Gastrocnemius medialis (tissue), 4 donors: ENCODE data around the gene KRT4. TPM values are rescaled to one million over a fixed set of nuclear protein-coding genes. Genes with fewer than 3 reads are reported as not detected.

ENCODE experiments used
- ATAC-seq, 2 donors: fragments of 150-250 bp; one replicate each; pipeline ENCODE4 v1.9.1; 2016
- DNase-seq, 2 donors: peaks; one replicate each; pipeline ENCODE4 v3.0.0-alpha.2; 2019
- H3K27ac ChIP-seq, 4 donors: fragments of 200-600 bp; sonication (generic); 1 replicate in 1 of 4; 2 replicates in 3 of 4; pipeline ENCODE4 v1.5.1; 2016 to 2018; ENCODE audit warnings: mild to moderate bottlenecking in 2 of 4, moderate library complexity in 1 of 4
- H3K27me3 ChIP-seq, 3 donors: fragments of 200-600 bp; sonication (generic) in 2 of 3; 1 replicate in 1 of 3; 2 replicates in 2 of 3; pipeline versions ENCODE4 v1.5.1 to v1.6.0; 2016 to 2019; ENCODE audit warnings: mild to moderate bottlenecking in 1 of 3, moderate library complexity in 1 of 3
- H3K36me3 ChIP-seq, 2 donors: fragments of 200-600 bp; sonication (generic) in 1 of 2; one replicate each; pipeline ENCODE4 v1.5.1; 2017 to 2018
- H3K4me1 ChIP-seq, 2 donors: fragments of 200-600 bp; sonication (generic) in 1 of 2; one replicate each; pipeline ENCODE4 v1.5.1; 2016 to 2017; ENCODE audit warnings: mild to moderate bottlenecking in 2 of 2
- H3K4me3 ChIP-seq, 4 donors: fragments of 200-600 bp; sonication (generic) in 3 of 4; 1 replicate in 1 of 4; 2 replicates in 3 of 4; pipeline ENCODE4 v1.5.1; 2016 to 2019; ENCODE audit warnings: mild to moderate bottlenecking in 2 of 4
- H3K9me3 ChIP-seq, 3 donors: fragments of 200-600 bp; sonication (generic) in 2 of 3; 1 replicate in 1 of 3; 2 replicates in 2 of 3; pipeline ENCODE4 v1.5.1; 2016 to 2019
- CTCF ChIP-seq, 5 experiments: fragments of 450-650 bp in 3 of 5; fragments of 200-600 bp in 2 of 5; sonication (generic) in 2 of 5; IDR thresholded peaks in 4 of 5; conservative IDR thresholded peaks in 1 of 5; 1 replicate in 4 of 5; 2 replicates in 1 of 5; pipeline ENCODE4 v1.5.1; 2016 to 2019; ENCODE audit warnings: antibody characterized with exemption in 5 of 5, mild to moderate bottlenecking in 3 of 5, moderate library complexity in 3 of 5
- POLR2A ChIP-seq, 2 donors: fragments of 450-650 bp; IDR thresholded peaks; one replicate each; pipeline ENCODE4 v1.6.1; 2017; ENCODE audit warnings: antibody characterized with exemption in 2 of 2, mild to moderate bottlenecking in 2 of 2, moderate library complexity in 2 of 2
- in situ Hi-C, 4 donors: fragments of 200-750 bp; cut with MboI; loops; one replicate each; pipeline versions ENCODE4 v1.15.0 to v1.8.0; 2017; ENCODE audit warnings: low sequenced_read_pairs in 4 of 4
- intact Hi-C: fragments of 100-400 bp; cut with DNase I; formaldehyde crosslinking; loops from one replicate; pipeline ENCODE4 v1.15.1; 2023; ENCODE audit warnings: low total_unique reads
- total RNA-seq, 4 donors: library from RNA; depleted of rRNA; stranded (reverse); fragments of >200 nt; gene quantifications; one replicate each; pipeline versions ENCODE4 v1.1.0 to v1.2.3, GENCODE V29; 2016

Gene KRT4
- total RNA-seq, 4 donors from 2014 or later, result not detected

- intact Hi-C loops, result no loop called here
- DNase-seq, result no peak
- in situ Hi-C loops, result no loop called here
- TF ChIP-seq CTCF (IDR thresholded peaks at IDR 0.05 in 4 of 5, conservative IDR thresholded peaks at IDR 0.05 in 1 of 5), result no peak
- TF ChIP-seq POLR2A (IDR thresholded peaks at IDR 0.05), result no peak
- no peak for ATAC-seq
- Histone ChIP-seq H3K27me3 (peaks cover 0 to 11% (median 3%) of the 10 kb centered on the region in 3 donors), H3K4me3 (no peak overlapping the region), H3K36me3 (no peaks in the 10 kb centered on the region), H3K27ac (no peak overlapping the region), H3K9me3 (no peaks in the 10 kb centered on the region), H3K4me1 (no peaks in the 10 kb centered on the region)
These were observed 30.2 kb downstream of the KRT4 start for GRCh38 chr12:52783563-52784316.

- no peaks in the 10 kb centered on the region for H3K4me1 ChIP-seq
- DNase-seq (no peak), ATAC-seq (no peak)
- in situ Hi-C loops (no loop called here), intact Hi-C loops (no loop called here)
- TF ChIP-seq POLR2A (IDR thresholded peaks at IDR 0.05), result no peak
- TF ChIP-seq CTCF (IDR thresholded peaks at IDR 0.05 in 4 of 5, conservative IDR thresholded peaks at IDR 0.05 in 1 of 5), result no peak
- H3K27me3 ChIP-seq, result peaks cover 0 to 13% (median 3%) of the 10 kb centered on the region in 3 donors
- no peak overlapping the region for H3K27ac ChIP-seq
- H3K9me3 ChIP-seq, result no peaks in the 10 kb centered on the region
- H3K36me3 ChIP-seq, result no peaks in the 10 kb centered on the region
- no peak overlapping the region for H3K4me3 ChIP-seq
These were observed 31.4 kb downstream of the KRT4 start for GRCh38 chr12:52782502-52782901.

- DNase-seq (no peak), ATAC-seq (no peak)
- intact Hi-C loops, result no loop called here
- H3K27me3 ChIP-seq, result peaks cover 0 to 13% (median 3%) of the 10 kb centered on the region in 3 donors
- no peaks in the 10 kb centered on the region for H3K9me3 ChIP-seq
- H3K36me3 ChIP-seq, result no peaks in the 10 kb centered on the region
- in situ Hi-C loops, result no loop called here
- no peak overlapping the region for H3K4me3 ChIP-seq
- H3K4me1 ChIP-seq, result no peaks in the 10 kb centered on the region
- TF ChIP-seq POLR2A (IDR thresholded peaks at IDR 0.05), result no peak
- no peak for TF ChIP-seq CTCF (IDR thresholded peaks at IDR 0.05 in 4 of 5, conservative IDR thresholded peaks at IDR 0.05 in 1 of 5)
- no peak overlapping the region for H3K27ac ChIP-seq
These were observed 32.4 kb downstream of the KRT4 start for GRCh38 chr12:52781399-52782082.

GRCh38 chr12:52779914-52780313, 34.0 kb downstream of the KRT4 start:
- H3K9me3 ChIP-seq, result no peaks in the 10 kb centered on the region
- H3K27ac ChIP-seq, result no peak overlapping the region
- peaks cover 0 to 8% (median 3%) of the 10 kb centered on the region in 3 donors for H3K27me3 ChIP-seq
- in situ Hi-C loops, result no loop called here
- H3K4me1 ChIP-seq, result no peaks in the 10 kb centered on the region
- no peak overlapping the region for H3K4me3 ChIP-seq
- no peaks in the 10 kb centered on the region for H3K36me3 ChIP-seq
- no peak for ATAC-seq
- TF ChIP-seq CTCF (IDR thresholded peaks at IDR 0.05 in 4 of 5, conservative IDR thresholded peaks at IDR 0.05 in 1 of 5) (no peak), POLR2A (IDR thresholded peaks at IDR 0.05) (no peak)
- intact Hi-C loops, result no loop called here
- no peak for DNase-seq
